ENCODE measurements around the gene SLC1A4.
A peak's percentile ranks its signal among the peaks of the same experiment; 100 is the strongest.

SLC1A4 gene

DNA sequence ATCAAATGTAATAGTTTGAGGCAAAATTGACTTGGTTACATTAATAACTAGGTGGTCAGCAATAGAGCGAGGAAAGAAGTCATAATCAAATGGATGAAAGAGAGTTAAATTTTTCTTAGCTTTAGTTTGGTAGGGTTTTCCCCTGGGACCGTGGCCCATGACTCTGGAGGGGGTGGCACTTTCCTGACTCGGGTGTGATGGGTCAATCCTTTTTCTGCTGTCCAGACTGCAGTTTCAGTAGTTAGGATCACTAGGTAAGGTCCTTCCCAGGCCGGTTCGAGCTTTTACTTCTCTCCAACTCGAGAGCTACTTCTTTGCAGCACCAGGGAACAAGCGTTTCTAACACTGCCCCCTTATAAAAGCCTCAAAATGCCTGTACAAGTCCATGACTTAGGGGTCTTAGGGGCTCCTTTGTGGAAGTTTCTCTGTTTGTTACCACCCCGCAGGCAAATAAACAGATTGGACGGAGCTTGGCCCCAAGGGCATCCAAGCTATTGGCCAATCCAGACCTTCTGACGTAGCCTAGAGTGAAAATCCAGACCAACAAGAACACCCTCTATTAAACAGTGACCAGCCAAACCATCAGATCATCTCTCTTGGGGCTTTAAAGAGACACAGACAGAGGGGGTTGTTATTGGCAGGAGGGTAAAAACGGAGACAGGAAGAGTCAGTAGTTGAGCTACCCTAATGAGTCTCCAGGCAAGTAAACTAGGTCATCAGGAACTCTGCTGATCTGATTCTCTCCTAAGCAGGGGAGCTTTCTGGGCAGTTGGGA, 57.6 kb downstream of the SLC1A4 start:
- Histone ChIP-seq H3K4me3 (ENCODE audit: insufficient read length, low read depth) (no peak overlapping the region), H3K27me3 (ENCODE audit: insufficient read depth, insufficient read length) (no peaks in the 10 kb centered on the region), H3K36me3 (ENCODE audit: insufficient read depth, insufficient read length, low read length) (peaks cover 2% of the 10 kb centered on the region), H3K9me3 (ENCODE audit: insufficient read depth, low read length) (peaks cover 48% of the 10 kb centered on the region), H3K9ac (ENCODE audit: insufficient read length, low read depth) (no peak overlapping the region), H3K4me1 (ENCODE audit: insufficient read depth, insufficient read length) (peaks cover 5% of the 10 kb centered on the region)
- DNase-seq (ENCODE audit: low read depth, low spot score): no peak
- TF ChIP-seq YY1 (IDR thresholded peaks at IDR 0.05; ENCODE audit: insufficient read depth, insufficient read length) (no peak), SUZ12 (IDR thresholded peaks at IDR 0.05; ENCODE audit: extremely low read depth, insufficient read depth, insufficient read length) (no peak), ZNF274 (IDR thresholded peaks at IDR 0.05; ENCODE audit: low read depth, low read length) (no peak)

DNA sequence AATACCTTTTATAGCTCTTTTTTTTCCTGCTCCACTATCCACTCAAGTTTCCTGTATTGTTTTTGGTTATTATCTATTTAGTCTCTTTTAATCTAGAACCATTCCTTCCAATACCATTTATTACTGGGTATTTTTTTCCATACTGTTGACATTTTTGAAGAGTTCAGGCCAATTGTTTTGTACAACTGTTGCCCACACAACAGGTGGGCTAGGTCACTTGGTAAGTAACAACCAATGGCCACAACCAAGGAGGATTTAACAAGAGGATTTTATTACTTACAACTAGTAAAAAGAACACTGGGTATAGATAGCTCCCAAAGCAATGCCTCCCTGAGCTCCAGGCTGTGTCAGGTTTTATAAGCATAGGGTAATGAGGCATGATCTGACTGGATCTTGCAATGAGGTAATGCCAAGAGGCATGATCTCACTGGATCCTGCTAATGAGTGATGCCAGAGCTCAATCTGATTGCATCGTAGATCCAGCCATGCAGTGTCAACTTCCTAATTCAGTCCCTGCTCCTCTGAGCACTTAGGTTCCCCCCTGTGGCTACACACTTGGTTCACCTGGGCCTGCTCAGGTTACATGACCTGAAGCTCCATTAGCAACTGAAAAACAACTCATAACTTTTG, 59.9 kb downstream of the SLC1A4 start:
- Histone ChIP-seq H3K4me3 (ENCODE audit: insufficient read length, low read depth) (no peak overlapping the region), H3K9ac (ENCODE audit: insufficient read length, low read depth) (no peak overlapping the region), H3K36me3 (ENCODE audit: insufficient read depth, insufficient read length, low read length) (no peaks in the 10 kb centered on the region), H3K27me3 (ENCODE audit: insufficient read depth, insufficient read length) (no peaks in the 10 kb centered on the region), H3K4me1 (ENCODE audit: insufficient read depth, insufficient read length) (peaks cover 5% of the 10 kb centered on the region), H3K9me3 (ENCODE audit: insufficient read depth, low read length) (peaks cover 34% of the 10 kb centered on the region)
- no peak for DNase-seq (ENCODE audit: low read depth, low spot score)
- no peak for TF ChIP-seq ZNF274 (IDR thresholded peaks at IDR 0.05; ENCODE audit: low read depth, low read length)
- no peak for TF ChIP-seq SUZ12 (IDR thresholded peaks at IDR 0.05; ENCODE audit: extremely low read depth, insufficient read depth, insufficient read length)
- TF ChIP-seq YY1 (IDR thresholded peaks at IDR 0.05; ENCODE audit: insufficient read depth, insufficient read length): no peak

DNA sequence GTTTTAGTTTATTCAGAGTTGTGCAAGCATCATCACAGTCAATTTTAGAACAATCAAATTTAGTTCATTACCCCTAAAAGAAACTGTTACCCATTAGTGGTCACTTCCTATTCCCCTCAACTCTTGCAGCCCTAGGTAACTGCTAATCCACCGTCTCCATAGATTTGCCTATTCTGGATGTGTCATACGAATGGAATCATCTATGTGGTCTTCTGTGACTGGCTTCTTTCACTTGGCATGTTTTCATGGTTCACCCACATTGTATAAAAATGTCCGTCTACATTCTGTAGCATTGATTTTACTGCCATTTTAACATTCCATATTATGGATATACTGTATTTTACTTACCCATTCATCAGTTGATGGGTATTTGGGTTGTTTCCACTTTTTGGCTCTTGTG, 61.7 kb downstream of the SLC1A4 start:
- DNase-seq (ENCODE audit: low read depth, low spot score): no peak
- Histone ChIP-seq H3K4me3 (ENCODE audit: insufficient read length, low read depth) (no peak overlapping the region), H3K9me3 (ENCODE audit: insufficient read depth, low read length) (peaks cover 28% of the 10 kb centered on the region), H3K9ac (ENCODE audit: insufficient read length, low read depth) (no peak overlapping the region), H3K4me1 (ENCODE audit: insufficient read depth, insufficient read length) (no peaks in the 10 kb centered on the region), H3K27me3 (ENCODE audit: insufficient read depth, insufficient read length) (no peaks in the 10 kb centered on the region), H3K36me3 (ENCODE audit: insufficient read depth, insufficient read length, low read length) (no peaks in the 10 kb centered on the region)
- TF ChIP-seq YY1 (IDR thresholded peaks at IDR 0.05; ENCODE audit: insufficient read depth, insufficient read length) (no peak), SUZ12 (IDR thresholded peaks at IDR 0.05; ENCODE audit: extremely low read depth, insufficient read depth, insufficient read length) (no peak), ZNF274 (IDR thresholded peaks at IDR 0.05; ENCODE audit: low read depth, low read length) (no peak)

DNA sequence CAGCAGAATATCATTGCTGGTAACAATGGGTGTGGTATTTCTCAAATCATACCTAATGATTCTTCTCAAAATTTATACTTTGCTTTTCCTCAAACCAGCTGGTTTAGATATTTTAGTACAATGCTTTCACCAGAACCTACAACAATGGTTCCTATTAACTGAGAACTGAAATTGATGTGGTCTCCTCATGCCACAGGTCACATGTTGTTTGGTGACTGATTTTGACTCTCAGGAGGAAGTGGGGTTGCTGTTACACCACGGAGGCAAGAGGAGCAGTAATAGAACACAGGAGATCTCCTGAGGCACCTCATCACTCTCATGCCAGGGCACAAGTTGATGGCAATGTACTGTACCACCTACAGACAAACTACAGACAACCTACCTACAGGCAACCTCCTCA, 64.0 kb downstream of the SLC1A4 start:
- Histone ChIP-seq H3K9ac (ENCODE audit: insufficient read length, low read depth) (no peak overlapping the region), H3K9me3 (ENCODE audit: insufficient read depth, low read length) (peaks cover 13% of the 10 kb centered on the region), H3K27me3 (ENCODE audit: insufficient read depth, insufficient read length) (no peaks in the 10 kb centered on the region), H3K4me1 (ENCODE audit: insufficient read depth, insufficient read length) (no peaks in the 10 kb centered on the region), H3K4me3 (ENCODE audit: insufficient read length, low read depth) (no peak overlapping the region), H3K36me3 (ENCODE audit: insufficient read depth, insufficient read length, low read length) (no peaks in the 10 kb centered on the region)
- TF ChIP-seq YY1 (IDR thresholded peaks at IDR 0.05; ENCODE audit: insufficient read depth, insufficient read length) (no peak), ZNF274 (IDR thresholded peaks at IDR 0.05; ENCODE audit: low read depth, low read length) (no peak), SUZ12 (IDR thresholded peaks at IDR 0.05; ENCODE audit: extremely low read depth, insufficient read depth, insufficient read length) (no peak)
- DNase-seq (ENCODE audit: low read depth, low spot score): no peak

DNA sequence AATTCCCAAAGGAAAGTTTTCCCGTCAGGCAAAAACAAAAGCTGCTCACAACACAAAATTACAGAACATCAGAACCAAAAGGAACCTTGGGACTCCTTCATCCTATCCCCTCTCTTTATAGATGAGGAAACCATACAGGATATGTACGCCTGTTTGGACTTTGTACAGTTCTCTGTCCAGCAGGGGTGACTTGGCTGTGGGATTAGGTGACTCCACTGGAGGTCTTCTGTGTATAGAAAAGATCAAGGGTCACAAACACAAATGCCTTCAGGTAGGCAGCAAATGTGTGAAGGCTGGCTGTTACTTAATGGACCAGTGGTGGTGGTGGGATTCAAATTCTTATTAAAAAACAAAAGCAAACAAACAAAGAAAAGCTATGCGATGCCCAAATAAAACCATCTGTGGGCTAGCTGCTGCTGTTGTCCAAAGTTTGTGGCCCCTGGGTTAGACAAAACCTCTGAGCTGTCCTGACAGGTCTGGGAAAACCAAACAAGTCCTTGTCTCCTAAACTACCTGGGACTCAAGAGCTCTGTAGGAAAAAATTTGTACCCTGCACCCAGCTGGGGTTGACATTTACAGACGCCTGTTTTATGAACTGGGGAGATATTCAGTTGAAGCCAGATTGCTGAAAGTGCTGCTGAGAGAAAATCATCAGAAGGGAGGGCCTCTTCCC, 65.7 kb downstream of the SLC1A4 start:
- no peaks in the 10 kb centered on the region for H3K27me3 ChIP-seq (ENCODE audit: insufficient read depth, insufficient read length)
- TF ChIP-seq SUZ12 (IDR thresholded peaks at IDR 0.05; ENCODE audit: extremely low read depth, insufficient read depth, insufficient read length) (no peak), YY1 (IDR thresholded peaks at IDR 0.05; ENCODE audit: insufficient read depth, insufficient read length) (no peak), ZNF274 (IDR thresholded peaks at IDR 0.05; ENCODE audit: low read depth, low read length) (no peak)
- H3K4me3 ChIP-seq (ENCODE audit: insufficient read length, low read depth): no peak overlapping the region
- DNase-seq (ENCODE audit: low read depth, low spot score): no peak
- H3K36me3 ChIP-seq (ENCODE audit: insufficient read depth, insufficient read length, low read length): no peaks in the 10 kb centered on the region
- H3K4me1 ChIP-seq (ENCODE audit: insufficient read depth, insufficient read length): no peaks in the 10 kb centered on the region
- H3K9ac ChIP-seq (ENCODE audit: insufficient read length, low read depth): no peak overlapping the region
- no peaks in the 10 kb centered on the region for H3K9me3 ChIP-seq (ENCODE audit: insufficient read depth, low read length)

DNA sequence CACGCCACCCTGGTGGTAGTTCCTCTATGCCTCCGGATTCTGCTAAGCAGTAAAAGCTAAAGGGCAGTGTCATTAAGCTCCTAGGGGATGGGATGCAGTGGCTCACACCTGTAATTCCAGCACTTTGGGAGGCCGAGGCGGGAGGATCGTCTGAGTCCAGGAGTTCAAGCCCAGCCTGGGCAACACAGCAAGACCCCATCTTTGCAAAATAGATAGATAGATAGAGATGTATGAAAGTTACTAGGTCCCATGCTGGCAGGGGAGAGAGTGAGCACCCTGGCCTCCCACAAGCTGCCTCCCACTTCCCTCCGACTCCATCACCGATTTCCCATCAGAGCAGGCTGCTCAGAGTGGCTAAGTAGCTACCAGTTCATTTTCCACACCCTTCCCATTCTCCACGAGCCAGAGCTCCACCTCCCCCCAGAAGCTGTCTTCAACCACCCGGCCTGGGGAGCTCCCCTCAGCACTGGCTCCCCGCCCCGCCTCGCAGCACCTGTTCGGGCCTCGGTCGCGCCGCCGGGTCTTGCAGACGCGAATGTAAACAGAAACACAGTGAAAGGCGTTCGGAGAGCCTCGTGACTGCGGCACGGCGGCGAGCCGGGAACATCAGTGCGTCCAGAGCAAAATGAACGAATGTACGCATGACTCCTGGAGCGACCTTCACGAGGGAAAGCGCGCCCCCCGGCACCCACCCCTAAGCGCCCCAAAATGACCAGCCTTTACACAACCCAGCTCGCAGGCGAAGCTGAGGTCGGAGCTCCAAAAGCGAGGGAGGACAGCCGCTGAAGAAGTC, 66.4 kb downstream of the SLC1A4 start:
- Histone ChIP-seq H3K36me3 (ENCODE audit: insufficient read depth, insufficient read length, low read length) (no peaks in the 10 kb centered on the region), H3K9me3 (ENCODE audit: insufficient read depth, low read length) (no peaks in the 10 kb centered on the region), H3K9ac (ENCODE audit: insufficient read length, low read depth) (peak overlapping the region; percentile 71), H3K4me3 (ENCODE audit: insufficient read length, low read depth) (peak overlapping the region; percentile 54), H3K4me1 (ENCODE audit: insufficient read depth, insufficient read length) (no peaks in the 10 kb centered on the region), H3K27me3 (ENCODE audit: insufficient read depth, insufficient read length) (no peaks in the 10 kb centered on the region)
- TF ChIP-seq SUZ12 (IDR thresholded peaks at IDR 0.05; ENCODE audit: extremely low read depth, insufficient read depth, insufficient read length): no peak
- no peak for TF ChIP-seq YY1 (IDR thresholded peaks at IDR 0.05; ENCODE audit: insufficient read depth, insufficient read length)
- no peak for TF ChIP-seq ZNF274 (IDR thresholded peaks at IDR 0.05; ENCODE audit: low read depth, low read length)
- no peak for DNase-seq (ENCODE audit: low read depth, low spot score)

Measured in NT2/D1 (cell line).